ENCODE results near the gene LPIN2.

LPIN2 gene

DNA sequence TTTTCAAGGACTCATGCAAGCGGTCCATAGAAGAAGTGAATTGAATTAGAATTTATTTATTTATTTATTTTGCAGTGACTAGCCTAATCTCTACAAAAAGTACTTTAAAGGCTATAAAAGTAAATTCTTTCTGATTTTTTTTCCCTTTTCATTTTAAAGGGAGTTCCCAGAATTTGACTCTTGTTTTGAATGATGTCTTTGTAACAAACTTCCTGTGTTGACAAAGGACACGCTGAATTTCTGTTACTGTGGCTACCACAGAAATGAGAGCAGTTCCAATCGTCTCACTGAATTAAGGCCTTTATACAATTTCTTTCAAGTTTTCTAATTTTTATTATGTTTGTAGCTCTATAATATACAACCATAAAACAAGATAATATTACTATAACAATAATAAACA is 46.3 kb upstream of the LPIN2 start:
- Histone ChIP-seq H4K8ac (ENCODE audit: low read depth, low read length) (no peak overlapping the region), H3K4me2 (ENCODE audit: low read length) (no peak overlapping the region), H3K79me2 (ENCODE audit: control insufficient read depth, insufficient read depth, low read length, poor library complexity) (no peaks in the 10 kb centered on the region), H3K18ac (ENCODE audit: low read length) (no peak overlapping the region), H2BK5ac (ENCODE audit: low read depth, low read length, poor library complexity) (no peak overlapping the region), H3K23ac (ENCODE audit: low read length) (no peak overlapping the region), H3K27ac (ENCODE audit: low read depth, low read length) (no peak overlapping the region), H3K14ac (ENCODE audit: low read length) (no peak overlapping the region), H3K4ac (ENCODE audit: low read depth, low read length) (no peak overlapping the region), H2AK5ac (ENCODE audit: low read length) (no peak overlapping the region), H3K4me1 (ENCODE audit: control insufficient read depth in 1 of 2, insufficient read depth in 2 of 2, low read length in 2 of 2) (peaks cover 2% of the 10 kb centered on the region in 2 experiments), H3K9me3 (ENCODE audit: insufficient read depth, low read depth, low read length) (no peaks in the 10 kb centered on the region), H2BK120ac (ENCODE audit: insufficient read depth, low read length, poor library complexity) (no peak overlapping the region), H3K9ac (ENCODE audit: low read length) (no peak overlapping the region), H4K91ac (ENCODE audit: low read depth, low read length) (no peak overlapping the region), H4K12ac (ENCODE audit: low read depth, low read length) (no peak overlapping the region), H3K79me1 (ENCODE audit: low read length) (peaks cover 2% of the 10 kb centered on the region), H2BK12ac (ENCODE audit: low read length) (no peak overlapping the region), H3K27me3 (ENCODE audit: insufficient read depth, low read length) (no peaks in the 10 kb centered on the region), H3K36me3 (ENCODE audit: control insufficient read depth in 1 of 2, insufficient read depth in 2 of 2, low read length in 2 of 2) (no peaks in the 10 kb centered on the region), H3K4me3 (ENCODE audit: low read depth, low read length) (no peak overlapping the region), H2AFZ (ENCODE audit: insufficient read depth, low read length, poor library complexity) (no peak overlapping the region)
- no peak for DNase-seq
- WGBS (ENCODE audit: extremely low coverage, insufficient coverage, insufficient read length), result no CpG with 5 or more reads among the region's 3 CpGs

DNA sequence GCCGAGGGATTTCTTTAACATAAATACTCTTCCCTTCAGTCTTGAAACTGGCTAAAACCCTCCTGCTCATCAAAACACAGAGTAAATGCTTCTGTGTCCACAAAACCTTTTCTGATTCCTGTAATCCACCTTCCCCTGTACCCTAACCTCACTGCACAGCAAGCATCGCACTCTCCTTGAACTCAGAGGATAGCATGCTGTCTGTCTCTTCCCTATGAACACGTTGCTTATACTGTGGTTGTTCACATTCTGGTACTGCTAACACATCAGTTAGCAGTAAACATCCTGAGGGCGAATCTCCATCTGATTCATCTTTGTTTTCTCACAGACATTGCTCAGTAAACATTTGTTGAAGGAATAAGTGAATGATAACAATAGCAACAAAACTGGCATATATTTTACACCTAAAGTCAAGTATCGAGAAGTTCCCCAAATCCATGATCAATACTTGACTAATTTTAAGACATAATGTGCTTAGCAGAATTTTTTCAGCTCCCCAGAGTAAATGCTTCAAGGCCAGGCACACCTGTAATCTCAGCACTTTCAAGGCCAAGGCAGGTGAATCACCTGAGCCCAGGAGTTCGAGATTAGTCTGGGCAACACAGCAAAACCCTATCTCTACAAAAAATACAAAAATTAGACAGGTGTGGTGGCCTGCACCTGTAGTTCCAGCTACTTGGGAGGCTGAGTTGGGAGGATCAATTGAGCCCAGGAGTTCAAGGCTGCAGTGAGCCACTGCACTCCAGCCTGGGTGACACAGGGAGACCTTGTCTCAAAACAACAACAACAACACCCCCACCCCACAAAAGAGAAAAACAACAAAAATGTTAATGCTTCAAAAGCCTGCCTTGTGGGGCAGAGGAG is 45.6 kb upstream of the LPIN2 start:
- Histone ChIP-seq H2BK12ac (ENCODE audit: low read length) (no peak overlapping the region), H3K36me3 (ENCODE audit: control insufficient read depth in 1 of 2, insufficient read depth in 2 of 2, low read length in 2 of 2) (no peaks in the 10 kb centered on the region), H2BK5ac (ENCODE audit: low read depth, low read length, poor library complexity) (no peak overlapping the region), H3K27ac (ENCODE audit: low read depth, low read length) (no peak overlapping the region), H3K79me2 (ENCODE audit: control insufficient read depth, insufficient read depth, low read length, poor library complexity) (no peaks in the 10 kb centered on the region), H3K4me2 (ENCODE audit: low read length) (no peak overlapping the region), H3K18ac (ENCODE audit: low read length) (no peak overlapping the region), H2AFZ (ENCODE audit: insufficient read depth, low read length, poor library complexity) (no peak overlapping the region), H2BK120ac (ENCODE audit: insufficient read depth, low read length, poor library complexity) (no peak overlapping the region), H3K9me3 (ENCODE audit: insufficient read depth, low read depth, low read length) (no peaks in the 10 kb centered on the region), H3K79me1 (ENCODE audit: low read length) (peaks cover 2% of the 10 kb centered on the region), H3K27me3 (ENCODE audit: insufficient read depth, low read length) (no peaks in the 10 kb centered on the region), H3K14ac (ENCODE audit: low read length) (no peak overlapping the region), H3K9ac (ENCODE audit: low read length) (no peak overlapping the region), H4K12ac (ENCODE audit: low read depth, low read length) (no peak overlapping the region), H3K4ac (ENCODE audit: low read depth, low read length) (no peak overlapping the region), H3K4me3 (ENCODE audit: low read depth, low read length) (no peak overlapping the region), H4K8ac (ENCODE audit: low read depth, low read length) (no peak overlapping the region), H3K23ac (ENCODE audit: low read length) (no peak overlapping the region), H3K4me1 (ENCODE audit: control insufficient read depth in 1 of 2, insufficient read depth in 2 of 2, low read length in 2 of 2) (peaks cover 2% of the 10 kb centered on the region in 2 experiments), H2AK5ac (ENCODE audit: low read length) (no peak overlapping the region), H4K91ac (ENCODE audit: low read depth, low read length) (no peak overlapping the region)
- WGBS (ENCODE audit: extremely low coverage, insufficient coverage, insufficient read length), result no CpG with 5 or more reads among the region's 6 CpGs
- DNase-seq, result no peak

- Histone ChIP-seq H3K27me3 (ENCODE audit: insufficient read depth, low read length) (no peaks in the 10 kb centered on the region), H3K14ac (ENCODE audit: low read length) (no peak overlapping the region), H2BK12ac (ENCODE audit: low read length) (peak overlapping the region; percentile 3), H3K79me1 (ENCODE audit: low read length) (peaks cover 2% of the 10 kb centered on the region), H2BK5ac (ENCODE audit: low read depth, low read length, poor library complexity) (no peak overlapping the region), H3K4ac (ENCODE audit: low read depth, low read length) (peak overlapping the region; percentile 27), H3K18ac (ENCODE audit: low read length) (no peak overlapping the region), H3K9me3 (ENCODE audit: insufficient read depth, low read depth, low read length) (no peaks in the 10 kb centered on the region), H3K23ac (ENCODE audit: low read length) (no peak overlapping the region), H2AFZ (ENCODE audit: insufficient read depth, low read length, poor library complexity) (no peak overlapping the region), H2BK120ac (ENCODE audit: insufficient read depth, low read length, poor library complexity) (peak overlapping the region; percentile 30), H2AK5ac (ENCODE audit: low read length) (peak overlapping the region; percentile 75), H4K12ac (ENCODE audit: low read depth, low read length) (no peak overlapping the region), H3K4me3 (ENCODE audit: low read depth, low read length) (no peak overlapping the region), H4K8ac (ENCODE audit: low read depth, low read length) (peak overlapping the region; percentile 6), H3K4me1 (ENCODE audit: control insufficient read depth in 1 of 2, insufficient read depth in 2 of 2, low read length in 2 of 2) (peaks cover 2% of the 10 kb centered on the region in 2 experiments), H3K27ac (ENCODE audit: low read depth, low read length) (no peak overlapping the region), H3K4me2 (ENCODE audit: low read length) (no peak overlapping the region), H3K36me3 (ENCODE audit: control insufficient read depth in 1 of 2, insufficient read depth in 2 of 2, low read length in 2 of 2) (no peaks in the 10 kb centered on the region), H4K91ac (ENCODE audit: low read depth, low read length) (peak overlapping the region; percentile 55), H3K9ac (ENCODE audit: low read length) (no peak overlapping the region), H3K79me2 (ENCODE audit: control insufficient read depth, insufficient read depth, low read length, poor library complexity) (no peaks in the 10 kb centered on the region)
- no peak for DNase-seq
- no CpG with 5 or more reads among the region's 4 CpGs for WGBS (ENCODE audit: extremely low coverage, insufficient coverage, insufficient read length)
Observed at GRCh38 chr18:3057526-3057925, 44.6 kb upstream of the LPIN2 start.

DNA sequence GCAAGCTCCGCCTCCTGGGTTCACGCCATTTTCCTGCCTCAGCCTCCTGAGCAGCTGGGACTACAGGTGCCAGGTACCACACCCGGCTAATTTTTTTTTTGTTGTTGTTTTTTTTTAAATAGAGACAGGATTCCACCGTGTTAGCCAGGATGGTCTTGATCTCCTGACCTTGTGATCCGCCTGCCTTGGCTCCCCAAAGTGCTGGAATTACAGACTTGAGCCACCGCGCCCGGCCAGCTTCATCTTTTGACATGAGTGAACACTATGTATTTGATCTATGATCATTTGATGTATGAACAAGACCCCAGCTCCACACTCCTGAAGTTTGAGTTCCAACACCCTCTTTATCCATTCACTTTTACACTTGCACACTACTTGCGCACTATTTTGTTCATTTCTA is 43.4 kb upstream of the LPIN2 start:
- WGBS (ENCODE audit: extremely low coverage, insufficient coverage, insufficient read length), result no CpG with 5 or more reads among the region's 9 CpGs

More for the DNA sequence above, 43.4 kb upstream of the LPIN2 start:
- no peak overlapping the region for H2BK5ac ChIP-seq (ENCODE audit: low read depth, low read length, poor library complexity)
- H3K9me3 ChIP-seq (ENCODE audit: insufficient read depth, low read depth, low read length), result no peaks in the 10 kb centered on the region
- H3K4me1 ChIP-seq (ENCODE audit: control insufficient read depth in 1 of 2, insufficient read depth in 2 of 2, low read length in 2 of 2), result peaks cover 2% of the 10 kb centered on the region in 2 experiments
- peak overlapping the region; percentile 57 for H4K91ac ChIP-seq (ENCODE audit: low read depth, low read length)
- no peak overlapping the region for H3K4me3 ChIP-seq (ENCODE audit: low read depth, low read length)
- no peak overlapping the region for H3K27ac ChIP-seq (ENCODE audit: low read depth, low read length)
- peak overlapping the region; percentile 54 for H2BK12ac ChIP-seq (ENCODE audit: low read length)
- no peak overlapping the region for H2AFZ ChIP-seq (ENCODE audit: insufficient read depth, low read length, poor library complexity)
- H3K14ac ChIP-seq (ENCODE audit: low read length), result no peak overlapping the region
- no peak overlapping the region for H2AK5ac ChIP-seq (ENCODE audit: low read length)
- H3K36me3 ChIP-seq (ENCODE audit: control insufficient read depth in 1 of 2, insufficient read depth in 2 of 2, low read length in 2 of 2), result no peaks in the 10 kb centered on the region
- H3K4ac ChIP-seq (ENCODE audit: low read depth, low read length), result no peak overlapping the region
- H3K27me3 ChIP-seq (ENCODE audit: insufficient read depth, low read length), result no peaks in the 10 kb centered on the region
- H3K79me1 ChIP-seq (ENCODE audit: low read length), result peaks cover 2% of the 10 kb centered on the region
- no peak overlapping the region for H4K8ac ChIP-seq (ENCODE audit: low read depth, low read length)
- no peak for DNase-seq
- H3K79me2 ChIP-seq (ENCODE audit: control insufficient read depth, insufficient read depth, low read length, poor library complexity), result no peaks in the 10 kb centered on the region
- no peak overlapping the region for H3K4me2 ChIP-seq (ENCODE audit: low read length)
- no peak overlapping the region for H3K23ac ChIP-seq (ENCODE audit: low read length)
- no peak overlapping the region for H3K18ac ChIP-seq (ENCODE audit: low read length)
- H4K12ac ChIP-seq (ENCODE audit: low read depth, low read length), result no peak overlapping the region
- no peak overlapping the region for H3K9ac ChIP-seq (ENCODE audit: low read length)
- peak overlapping the region; percentile 68 for H2BK120ac ChIP-seq (ENCODE audit: insufficient read depth, low read length, poor library complexity)

Data from trophoblast cell (in vitro differentiated cells and primary cell).